OCI-LY7 (cell line): ENCODE results near the gene POLR3H. TPM values are rescaled to one million over a fixed set of nuclear protein-coding genes. Genes with fewer than 3 reads are reported as not detected.

ENCODE experiments used
- BruUV-seq: library from RNA; stranded (reverse); fragments of 400-500 nt; replicated peaks from 2 replicates; lab custom pipeline; 2021; lab: Mats Ljungman, UMichigan
- CTCF ChIA-PET: fragments of 300-600 bp; sonication (Branson Sonifier 250); formaldehyde crosslinking; loops from one replicate; lab custom pipeline; 2022; ENCODE audit warnings: antibody characterized with exemption; ENCODE audit not compliant: unreplicated experiment; lab: Charles Lee
- POLR2A ChIA-PET: fragments of 300-600 bp; sonication (Branson Sonifier 250); formaldehyde crosslinking; loops from one replicate; lab custom pipeline; 2022; ENCODE audit warnings: antibody characterized with exemption; lab: Charles Lee
- DNase-seq: peaks from one replicate; pipeline ENCODE4 v3.0.0-alpha.2; 2015; ENCODE audit warnings: low spot score
- H2AFZ ChIP-seq: fragments of 200-600 bp; sonication (generic), shearing (Covaris generic); 2 replicates; pipeline ENCODE4 v1.6.1; 2014; ENCODE audit warnings: mild to moderate bottlenecking, antibody characterized with exemption, low read length, moderate library complexity
- H3K27ac ChIP-seq: fragments of 200-600 bp; sonication (generic); 2 replicates; pipeline ENCODE4 v1.5.1; 2014; ENCODE audit warnings: mixed run types, low read depth, mild to moderate bottlenecking, moderate library complexity, low read length, inconsistent platforms; ENCODE audit not compliant: poor library complexity, severe bottlenecking
- H3K36me3 ChIP-seq: fragments of 200-600 bp; sonication (generic); 2 replicates; pipeline ENCODE4 v1.6.1; 2014; ENCODE audit warnings: mild to moderate bottlenecking, antibody characterized with exemption, low read length, moderate library complexity, mixed read lengths; ENCODE audit not compliant: insufficient read depth
- H3K4me1 ChIP-seq: fragments of 200-600 bp; sonication (generic); 2 replicates; pipeline ENCODE4 v1.5.1; 2014; ENCODE audit warnings: mild to moderate bottlenecking, low read length; ENCODE audit not compliant: insufficient read depth, poor library complexity, severe bottlenecking
- H3K4me2 ChIP-seq: fragments of 200-600 bp; sonication (generic); 2 replicates; pipeline ENCODE4 v1.6.1; 2014; ENCODE audit warnings: mild to moderate bottlenecking, low read length
- H3K4me3 ChIP-seq: fragments of 200-600 bp; sonication (generic); 2 replicates; pipeline ENCODE4 v1.5.1; 2014; ENCODE audit warnings: mild to moderate bottlenecking, low read depth, low read length; ENCODE audit not compliant: poor library complexity, severe bottlenecking
- H3K79me2 ChIP-seq: fragments of 200-600 bp; sonication (generic); 2 replicates; pipeline ENCODE4 v1.6.1; 2016; ENCODE audit warnings: low read depth, mild to moderate bottlenecking, low read length, moderate library complexity, mixed read lengths; ENCODE audit not compliant: insufficient read depth
- H3K9me2 ChIP-seq: fragments of 200-600 bp; sonication (generic); 2 replicates; pipeline ENCODE4 v1.6.1; 2016; ENCODE audit warnings: mild to moderate bottlenecking, low read length, mixed read lengths; ENCODE audit not compliant: insufficient read depth
- H3K9me3 ChIP-seq: fragments of 200-600 bp; sonication (generic); 2 replicates; pipeline ENCODE4 v1.6.1; 2014; ENCODE audit warnings: mild to moderate bottlenecking, mixed run types, low read length, mixed read lengths
- H4K20me1 ChIP-seq: fragments of 200-600 bp; sonication (generic); 2 replicates; pipeline ENCODE4 v1.6.1; 2014; ENCODE audit warnings: mild to moderate bottlenecking, antibody characterized with exemption, low read length, moderate library complexity, mixed read lengths; ENCODE audit not compliant: insufficient read depth
- EZH2phosphoT487 ChIP-seq: fragments of 200-600 bp; sonication (generic); IDR thresholded peaks from 2 replicates; pipeline ENCODE4 v1.6.1; 2018; ENCODE audit warnings: low read depth, borderline replicate concordance, mild to moderate bottlenecking, mixed run types, antibody characterized with exemption, low read length, moderate library complexity, mixed read lengths
- intact Hi-C: fragments of 100-400 bp; cut with micrococcal nuclease; formaldehyde crosslinking; loops from one replicate; pipeline ENCODE4 v1.10.0; 2022; ENCODE audit not compliant: unreplicated experiment
- total RNA-seq, 2 experiments: library from RNA; depleted of rRNA in 1 of 2; stranded (reverse); fragments of >200 nt in 1 of 2; shearing (Covaris generic) in 1 of 2; gene quantifications; 2 replicates each; pipeline ENCODE4 v1.2.3, GENCODE V29; 2014 to 2022
- TF ChIP-seq, protein P1 (sequence below): fragments of 200-600 bp; sonication (generic); conservative IDR thresholded peaks from 2 replicates; pipeline ENCODE4 v1.5.1; 2014; ENCODE audit warnings: mild to moderate bottlenecking, antibody characterized with exemption, low read length, moderate library complexity, mixed read lengths

The POLR3H gene
- total RNA-seq, 2 experiments from 2014 or later: 28.5 to 48.3 TPM

DNA sequence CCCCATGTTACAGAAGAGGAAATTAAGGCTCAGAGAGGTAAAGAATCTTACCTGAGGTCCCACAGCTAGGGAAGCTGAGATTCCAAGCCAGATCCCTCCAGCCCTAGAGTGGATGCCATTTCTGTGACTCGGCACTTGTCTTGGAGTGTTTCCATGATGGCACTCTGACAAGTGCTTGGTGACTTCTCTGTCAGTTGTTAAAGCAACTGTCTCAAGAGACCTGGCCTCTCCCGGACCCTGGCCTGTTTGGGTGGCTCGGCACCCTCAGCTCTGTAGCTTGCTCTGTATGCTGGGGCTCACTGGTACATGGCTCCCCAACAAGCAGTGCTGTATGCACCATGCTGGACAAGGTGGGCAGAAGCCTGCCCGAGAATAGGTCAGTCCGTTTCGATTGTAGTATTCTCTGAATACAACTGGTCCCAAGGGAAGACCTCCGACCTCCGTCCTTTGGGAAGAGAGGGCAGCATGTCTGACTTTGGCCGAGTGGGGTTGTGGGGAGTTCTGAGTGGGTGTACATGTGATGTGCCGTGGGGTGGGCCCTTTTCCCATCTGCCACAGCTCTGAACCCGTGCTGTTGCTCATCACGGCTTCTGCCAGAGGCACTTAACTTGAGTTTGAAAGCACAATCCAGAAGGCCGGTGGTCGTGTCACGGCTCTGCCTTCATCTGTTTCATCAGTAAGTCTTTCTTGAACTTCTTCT lies 63.0 kb downstream of the POLR3H start:
- Histone ChIP-seq H3K36me3 (peaks cover 61% of the 10 kb centered on the region), H3K4me1 (peaks cover 47% of the 10 kb centered on the region), H4K20me1 (peaks cover 31% of the 10 kb centered on the region), H2AFZ (no peak overlapping the region), H3K79me2 (peaks cover 97% of the 10 kb centered on the region), H3K9me3 (no peaks in the 10 kb centered on the region), H3K4me3 (no peak overlapping the region), H3K4me2 (peak overlapping the region; percentile 25; the same call in 1 of the 2 replicates), H3K27ac (no peak overlapping the region), H3K9me2 (no peaks in the 10 kb centered on the region)
- ChIA-PET CTCF (no interaction called here), POLR2A (interaction anchor here (0.7 kb wide), 1 partner anchor 8 kb away, joined by 4 read pairs; no protein-coding TSS in a partner anchor)
- BruUV-seq: no TSS peak
- no peak for DNase-seq
- TF ChIP-seq, protein P1, sequence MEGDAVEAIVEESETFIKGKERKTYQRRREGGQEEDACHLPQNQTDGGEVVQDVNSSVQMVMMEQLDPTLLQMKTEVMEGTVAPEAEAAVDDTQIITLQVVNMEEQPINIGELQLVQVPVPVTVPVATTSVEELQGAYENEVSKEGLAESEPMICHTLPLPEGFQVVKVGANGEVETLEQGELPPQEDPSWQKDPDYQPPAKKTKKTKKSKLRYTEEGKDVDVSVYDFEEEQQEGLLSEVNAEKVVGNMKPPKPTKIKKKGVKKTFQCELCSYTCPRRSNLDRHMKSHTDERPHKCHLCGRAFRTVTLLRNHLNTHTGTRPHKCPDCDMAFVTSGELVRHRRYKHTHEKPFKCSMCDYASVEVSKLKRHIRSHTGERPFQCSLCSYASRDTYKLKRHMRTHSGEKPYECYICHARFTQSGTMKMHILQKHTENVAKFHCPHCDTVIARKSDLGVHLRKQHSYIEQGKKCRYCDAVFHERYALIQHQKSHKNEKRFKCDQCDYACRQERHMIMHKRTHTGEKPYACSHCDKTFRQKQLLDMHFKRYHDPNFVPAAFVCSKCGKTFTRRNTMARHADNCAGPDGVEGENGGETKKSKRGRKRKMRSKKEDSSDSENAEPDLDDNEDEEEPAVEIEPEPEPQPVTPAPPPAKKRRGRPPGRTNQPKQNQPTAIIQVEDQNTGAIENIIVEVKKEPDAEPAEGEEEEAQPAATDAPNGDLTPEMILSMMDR: no peak
- no peak for TF ChIP-seq EZH2phosphoT487
- intact Hi-C loops: no loop called here

DNA sequence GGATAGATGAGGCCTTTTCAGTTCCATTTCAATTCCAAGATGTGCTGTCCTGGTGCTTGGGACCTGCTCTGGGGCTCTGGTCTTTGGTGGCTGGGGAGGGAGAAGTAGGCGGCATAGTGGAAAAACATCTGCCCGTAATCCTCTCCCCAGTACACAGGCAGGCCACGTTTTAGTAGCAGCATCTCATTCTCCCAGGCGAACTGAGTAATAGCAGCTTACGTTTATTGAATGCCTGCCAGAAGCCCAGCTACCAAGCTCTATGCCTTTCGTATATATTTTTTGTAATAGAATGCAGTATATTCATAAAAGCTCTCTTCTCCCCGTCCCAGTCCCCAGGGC lies 63.9 kb downstream of the POLR3H start:
- intact Hi-C loops: no loop called here
- peaks cover 99% of the 10 kb centered on the region for H3K79me2 ChIP-seq
- H3K4me3 ChIP-seq: no peak overlapping the region
- peaks cover 28% of the 10 kb centered on the region for H4K20me1 ChIP-seq
- H3K27ac ChIP-seq: no peak overlapping the region
- H3K36me3 ChIP-seq: peaks cover 61% of the 10 kb centered on the region
- CTCF ChIA-PET: no interaction called here
- no TSS peak for BruUV-seq
- no peak overlapping the region for H2AFZ ChIP-seq
- H3K4me2 ChIP-seq: no peak overlapping the region; the same call in 1 of the 2 replicates
- no peaks in the 10 kb centered on the region for H3K9me3 ChIP-seq
- H3K9me2 ChIP-seq: no peaks in the 10 kb centered on the region
- peaks cover 47% of the 10 kb centered on the region for H3K4me1 ChIP-seq
- no peak for DNase-seq
- TF ChIP-seq, protein P1: no peak
- no peak for TF ChIP-seq EZH2phosphoT487
- POLR2A ChIA-PET: interaction anchor here (0.7 kb wide), 1 partner anchor 99 kb away, joined by 4 read pairs; the partner anchor contains the start of gene TEF
